Stimulated activated CD4-positive, alpha-beta T cell treated with anti-CD3 and anti-CD28 coated beads, Interleukin-15, amount 100 ng/mL, for 24 hours (primary cell): ENCODE data around the gene DCHS2.
A peak's percentile ranks its signal among the peaks of the same experiment; 100 is the strongest.

Source experiments
- DNase-seq: peaks from one replicate; pipeline ENCODE4 v3.0.0-alpha.2; 2020

DCHS2 gene

GRCh38 chr4:154441124-154441523, 50.5 kb downstream of the DCHS2 start:
- no peak for DNase-seq

- DNase-seq = no peak
Observed at GRCh38 chr4:154439224-154439623, 52.4 kb downstream of the DCHS2 start.

- DNase-seq = no peak
Observed at GRCh38 chr4:154435895-154436294, 55.7 kb downstream of the DCHS2 start.

GRCh38 chr4:154433543-154433942, 58.1 kb downstream of the DCHS2 start:
- DNase-seq = no peak

- no peak for DNase-seq
Observed at GRCh38 chr4:154429176-154429575, 62.4 kb downstream of the DCHS2 start.

GRCh38 chr4:154427149-154427548, 64.5 kb downstream of the DCHS2 start:
- DNase-seq = no peak

- no peak for DNase-seq
Observed at GRCh38 chr4:154425514-154425913, 66.1 kb downstream of the DCHS2 start.

GRCh38 chr4:154424810-154425484, 66.7 kb downstream of the DCHS2 start:
- DNase-seq = no peak

- DNase-seq = no peak
Observed at GRCh38 chr4:154422152-154422551, 69.4 kb downstream of the DCHS2 start.

- DNase-seq = no peak
Observed at GRCh38 chr4:154421618-154422017, 70.0 kb downstream of the DCHS2 start.

- no peak for DNase-seq
Observed at GRCh38 chr4:154417373-154417673, 74.3 kb downstream of the DCHS2 start.

- DNase-seq = peak; percentile 14
Observed at GRCh38 chr4:154416190-154416547, 75.4 kb downstream of the DCHS2 start.

- DNase-seq = no peak
Observed at GRCh38 chr4:154415313-154415712, 76.3 kb downstream of the DCHS2 start.

- DNase-seq = no peak
Observed at GRCh38 chr4:154414796-154415195, 76.8 kb downstream of the DCHS2 start.

GRCh38 chr4:154414371-154414770, 77.2 kb downstream of the DCHS2 start:
- no peak for DNase-seq

- DNase-seq = no peak
Observed at GRCh38 chr4:154407443-154407842, 84.2 kb downstream of the DCHS2 start.

- no peak for DNase-seq
Observed at GRCh38 chr4:154406018-154406795, 85.4 kb downstream of the DCHS2 start.

GRCh38 chr4:154399259-154399974, 92.2 kb downstream of the DCHS2 start:
- no peak for DNase-seq

- DNase-seq = no peak
Observed at GRCh38 chr4:154390324-154390723, 101.3 kb downstream of the DCHS2 start.

- no peak for DNase-seq
Observed at GRCh38 chr4:154389148-154389547, 102.5 kb downstream of the DCHS2 start.

GRCh38 chr4:154384012-154384411, 107.6 kb downstream of the DCHS2 start:
- no peak for DNase-seq

- DNase-seq = no peak
Observed at GRCh38 chr4:154376486-154376885, 115.1 kb downstream of the DCHS2 start.

GRCh38 chr4:154368060-154368459, 123.5 kb downstream of the DCHS2 start:
- DNase-seq = no peak

- DNase-seq = no peak
Observed at GRCh38 chr4:154367659-154368058, 123.9 kb downstream of the DCHS2 start.
